ENCODE results near the gene COL5A1. TPM values are rescaled to one million over a fixed set of nuclear protein-coding genes. Genes with fewer than 3 reads are reported as not detected.

Gene COL5A1
- total RNA-seq, 5 donors from 2014 or later (not counting 1 experiment from before 2014, with no cell fraction given) = 0.18 to 2.3 (median 1.7) TPM

DNA sequence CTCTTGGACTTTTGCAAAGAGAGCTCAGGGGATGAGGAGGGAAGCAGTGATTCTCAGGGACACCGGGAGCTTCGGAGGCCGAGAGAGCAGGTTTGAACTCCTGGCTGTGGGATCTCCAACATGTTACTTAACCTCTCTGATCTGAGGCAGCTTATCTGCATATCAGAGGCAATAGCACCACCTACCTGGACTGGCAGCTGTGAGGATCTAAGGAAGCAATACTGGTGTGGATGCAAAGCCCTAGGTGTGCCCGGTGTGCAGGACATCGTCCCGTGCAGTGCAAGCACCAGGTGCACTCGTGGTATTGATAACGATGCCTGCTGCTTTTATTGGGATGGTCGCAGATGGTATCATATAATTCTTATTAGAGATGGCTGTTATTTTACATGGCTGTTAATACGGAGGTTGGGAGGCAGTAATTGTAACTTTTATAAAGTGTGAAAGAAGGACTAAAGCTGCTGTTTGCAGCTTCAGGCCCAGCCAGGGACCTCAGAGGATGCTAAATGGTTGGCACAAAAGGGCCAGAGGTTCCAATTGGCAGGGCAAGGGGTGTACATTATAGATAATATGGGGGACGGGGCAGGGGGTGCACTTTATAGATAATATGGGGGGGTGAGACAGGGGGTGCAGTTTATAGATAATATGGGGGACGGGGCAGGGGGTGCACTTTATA is 14.9 kb downstream of the COL5A1 start:
- peaks cover 3 to 8% (median 8%) of the 10 kb centered on the region in 3 donors for H3K9me3 Mint-ChIP-seq
- DNase-seq = no peak
- WGBS (ENCODE audit: insufficient coverage) = 89% methylated on average over 7 of the region's 12 CpGs
- H3K4me3 ChIP-seq (ENCODE audit: control insufficient read depth in 1 of 2, extremely low read depth in 1 of 2, low read length in 1 of 2) = no peak overlapping the region
- ATAC-seq (replicated peaks in 1 of 4) = no peak
- H3K27me3 Mint-ChIP-seq = peaks cover 0 to 4% of the 10 kb centered on the region in 2 donors
- no peaks in the 10 kb centered on the region for H3K4me1 ChIP-seq (ENCODE audit: control insufficient read depth in 1 of 2, extremely low read depth in 1 of 2, insufficient read depth in 2 of 2, low read length in 2 of 2)
- H3K27ac ChIP-seq (ENCODE audit: low read length) = no peak overlapping the region
- CTCF ChIA-PET = no interaction called here
- H3K4me3 Mint-ChIP-seq = no peak overlapping the region
- H3K36me3 Mint-ChIP-seq = no peaks in the 10 kb centered on the region
- H3K27ac Mint-ChIP-seq = no peak overlapping the region
- H3K27me3 ChIP-seq (replicated peaks in 1 of 2; ENCODE audit: control insufficient read depth in 2 of 2, extremely low read depth in 1 of 2, insufficient read depth in 2 of 2, low read length in 1 of 2) = peaks cover 0 to 8% of the 10 kb centered on the region in 2 experiments
- POLR2A ChIA-PET = no interaction called here
- no peaks in the 10 kb centered on the region for H3K9me3 ChIP-seq
- no peaks in the 10 kb centered on the region for H3K36me3 ChIP-seq (ENCODE audit: control insufficient read depth in 2 of 2, extremely low read depth in 1 of 2, insufficient read depth in 1 of 2, low read length in 1 of 2)
- no peaks in the 10 kb centered on the region for H3K4me1 Mint-ChIP-seq

DNA sequence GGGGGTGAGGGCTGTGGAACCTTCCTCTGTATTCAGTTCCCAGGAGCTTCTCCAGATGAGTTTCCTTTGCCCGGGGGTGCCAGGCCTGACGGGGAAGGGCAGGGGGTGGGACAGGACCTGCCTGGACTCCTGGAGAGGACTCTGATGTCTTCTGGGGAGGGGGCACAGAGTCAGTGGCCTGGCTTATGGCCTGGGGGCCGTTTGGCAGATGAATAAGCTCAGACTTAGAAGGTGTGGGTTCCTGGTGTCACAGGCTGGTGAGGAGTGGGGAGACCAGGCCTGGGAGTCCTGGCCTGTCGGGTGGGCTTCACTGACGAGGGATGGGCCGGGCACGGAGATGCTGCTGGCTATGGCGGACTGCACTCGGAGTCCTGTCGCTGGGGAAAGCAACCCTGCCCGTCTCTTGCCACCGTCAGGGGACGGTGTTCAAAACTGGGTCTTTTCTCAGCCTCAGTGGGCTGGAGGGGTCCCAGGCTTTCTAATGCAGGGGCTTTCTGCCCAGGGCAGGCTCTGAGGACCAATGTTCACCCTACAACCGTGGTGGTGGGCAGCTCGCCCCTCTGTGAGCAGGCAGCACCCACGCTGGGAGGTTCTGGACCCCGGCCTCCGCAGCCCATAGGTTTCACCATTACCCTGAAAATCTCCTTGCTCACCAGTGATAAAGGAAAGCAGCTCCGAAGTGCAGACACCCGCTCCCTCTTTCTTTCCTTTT is 16.2 kb downstream of the COL5A1 start:
- WGBS (ENCODE audit: insufficient coverage) = 89% methylated on average over 20 of the region's 20 CpGs
- no peak for ATAC-seq (replicated peaks in 1 of 4)
- DNase-seq = no peak
- no peaks in the 10 kb centered on the region for H3K4me1 ChIP-seq (ENCODE audit: control insufficient read depth in 1 of 2, extremely low read depth in 1 of 2, insufficient read depth in 2 of 2, low read length in 2 of 2)
- ChIA-PET POLR2A (no interaction called here), CTCF (interaction anchor here (0.7 to 1.0 kb wide), 2 partner anchors 9 to 1665 kb away, joined by 3 read pairs; no protein-coding TSS in a partner anchor)
- H3K9me3 Mint-ChIP-seq = peaks cover 6 to 17% (median 8%) of the 10 kb centered on the region in 3 donors
- peaks cover 0 to 5% of the 10 kb centered on the region in 2 donors for H3K27me3 Mint-ChIP-seq
- no peaks in the 10 kb centered on the region for H3K36me3 Mint-ChIP-seq
- H3K27ac ChIP-seq (ENCODE audit: low read length) = no peak overlapping the region
- no peak overlapping the region for H3K27ac Mint-ChIP-seq
- no peaks in the 10 kb centered on the region for H3K9me3 ChIP-seq
- no peak overlapping the region for H3K4me3 ChIP-seq (ENCODE audit: control insufficient read depth in 1 of 2, extremely low read depth in 1 of 2, low read length in 1 of 2)
- no peak overlapping the region for H3K4me3 Mint-ChIP-seq
- peaks cover 0 to 12% of the 10 kb centered on the region in 2 experiments for H3K27me3 ChIP-seq (replicated peaks in 1 of 2; ENCODE audit: control insufficient read depth in 2 of 2, extremely low read depth in 1 of 2, insufficient read depth in 2 of 2, low read length in 1 of 2)
- H3K4me1 Mint-ChIP-seq = no peaks in the 10 kb centered on the region
- no peaks in the 10 kb centered on the region for H3K36me3 ChIP-seq (ENCODE audit: control insufficient read depth in 2 of 2, extremely low read depth in 1 of 2, insufficient read depth in 1 of 2, low read length in 1 of 2)

DNA sequence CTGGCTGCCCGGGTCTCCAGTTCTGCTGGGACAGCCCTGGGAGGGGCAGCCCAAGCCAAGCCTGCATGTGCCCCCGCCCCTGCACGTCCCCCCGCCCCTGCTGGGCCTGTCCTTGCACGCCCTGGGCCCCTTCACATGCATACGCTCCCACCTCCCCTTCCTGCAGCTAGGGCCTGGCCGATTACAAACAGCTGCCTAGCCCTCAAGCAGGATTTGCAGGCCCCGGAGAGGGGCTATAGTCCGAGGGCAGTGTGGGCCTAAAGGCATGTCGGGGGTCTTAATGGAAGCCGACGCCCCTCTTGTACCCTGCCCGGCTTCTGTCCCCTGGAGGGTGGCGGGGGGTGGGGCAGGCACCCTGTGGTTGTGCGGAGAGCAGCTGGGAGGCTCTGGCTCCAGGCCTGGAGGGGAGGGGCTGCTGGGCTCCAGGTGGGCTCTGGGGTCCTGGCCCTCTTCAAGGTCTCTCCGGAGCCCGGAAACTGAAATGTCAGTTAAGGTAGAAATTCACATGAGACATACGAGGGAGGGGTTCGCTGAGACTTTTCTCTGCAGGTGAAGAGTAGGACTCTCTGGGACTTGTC is 16.9 kb downstream of the COL5A1 start:
- H3K9me3 ChIP-seq = no peaks in the 10 kb centered on the region

DNA sequence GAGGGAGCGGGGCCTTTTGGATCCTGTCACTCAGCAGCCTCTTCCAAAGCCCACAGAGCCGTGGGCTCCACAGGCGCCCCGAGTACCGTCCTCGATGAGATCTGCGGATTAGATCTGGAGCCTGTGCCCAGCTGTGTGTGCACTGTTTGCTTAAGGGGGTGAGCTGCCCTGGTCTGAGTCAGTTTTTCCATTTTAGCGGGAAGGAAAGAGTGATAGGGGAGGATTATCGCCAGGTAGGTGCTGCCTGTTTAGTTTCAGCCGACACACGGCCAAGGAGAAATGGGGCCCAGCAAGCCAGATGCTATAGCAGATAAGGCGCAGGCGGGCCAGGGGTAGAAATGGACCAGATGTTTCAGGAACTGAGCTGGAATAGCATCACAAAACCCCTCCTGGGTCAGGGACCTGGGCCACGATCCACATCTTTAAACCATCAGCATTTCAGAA is 18.1 kb downstream of the COL5A1 start:
- no peaks in the 10 kb centered on the region for H3K9me3 ChIP-seq
- H3K4me3 ChIP-seq (ENCODE audit: control insufficient read depth in 1 of 2, extremely low read depth in 1 of 2, low read length in 1 of 2) = no peak overlapping the region
- Mint-ChIP-seq H3K27me3 (peaks cover 0 to 6% of the 10 kb centered on the region in 2 donors), H3K9me3 (peaks cover 6 to 17% (median 8%) of the 10 kb centered on the region in 3 donors), H3K27ac (no peak overlapping the region), H3K4me1 (no peaks in the 10 kb centered on the region), H3K4me3 (no peak overlapping the region), H3K36me3 (no peaks in the 10 kb centered on the region)
- H3K27ac ChIP-seq (ENCODE audit: low read length) = no peak overlapping the region
- H3K36me3 ChIP-seq (ENCODE audit: control insufficient read depth in 2 of 2, extremely low read depth in 1 of 2, insufficient read depth in 1 of 2, low read length in 1 of 2) = no peaks in the 10 kb centered on the region
- ATAC-seq (replicated peaks in 1 of 4) (no peak), DNase-seq (no peak)
- POLR2A ChIA-PET = no interaction called here
- CTCF ChIA-PET = no interaction called here
- H3K27me3 ChIP-seq (replicated peaks in 1 of 2; ENCODE audit: control insufficient read depth in 2 of 2, extremely low read depth in 1 of 2, insufficient read depth in 2 of 2, low read length in 1 of 2) = peaks cover 0 to 18% of the 10 kb centered on the region in 2 experiments
- WGBS (ENCODE audit: insufficient coverage) = 87% methylated on average over 12 of the region's 14 CpGs
- H3K4me1 ChIP-seq (ENCODE audit: control insufficient read depth in 1 of 2, extremely low read depth in 1 of 2, insufficient read depth in 2 of 2, low read length in 2 of 2) = no peaks in the 10 kb centered on the region

More for the DNA sequence above, 16.9 kb downstream of the COL5A1 start:
- Mint-ChIP-seq H3K27ac (no peak overlapping the region), H3K36me3 (no peaks in the 10 kb centered on the region), H3K4me3 (no peak overlapping the region), H3K9me3 (peaks cover 6 to 17% (median 8%) of the 10 kb centered on the region in 3 donors), H3K4me1 (no peaks in the 10 kb centered on the region), H3K27me3 (peaks cover 0 to 6% of the 10 kb centered on the region in 2 donors)
- CTCF ChIA-PET = no interaction called here
- no peak overlapping the region for H3K27ac ChIP-seq (ENCODE audit: low read length)
- H3K4me3 ChIP-seq (ENCODE audit: control insufficient read depth in 1 of 2, extremely low read depth in 1 of 2, low read length in 1 of 2) = no peak overlapping the region
- no peak for DNase-seq
- no peaks in the 10 kb centered on the region for H3K4me1 ChIP-seq (ENCODE audit: control insufficient read depth in 1 of 2, extremely low read depth in 1 of 2, insufficient read depth in 2 of 2, low read length in 2 of 2)
- POLR2A ChIA-PET = no interaction called here
- no peak for ATAC-seq (replicated peaks in 1 of 4)
- no peaks in the 10 kb centered on the region for H3K36me3 ChIP-seq (ENCODE audit: control insufficient read depth in 2 of 2, extremely low read depth in 1 of 2, insufficient read depth in 1 of 2, low read length in 1 of 2)
- WGBS (ENCODE audit: insufficient coverage) = 92% methylated on average over 16 of the region's 19 CpGs
- peaks cover 0 to 13% of the 10 kb centered on the region in 2 experiments for H3K27me3 ChIP-seq (replicated peaks in 1 of 2; ENCODE audit: control insufficient read depth in 2 of 2, extremely low read depth in 1 of 2, insufficient read depth in 2 of 2, low read length in 1 of 2)

DNA sequence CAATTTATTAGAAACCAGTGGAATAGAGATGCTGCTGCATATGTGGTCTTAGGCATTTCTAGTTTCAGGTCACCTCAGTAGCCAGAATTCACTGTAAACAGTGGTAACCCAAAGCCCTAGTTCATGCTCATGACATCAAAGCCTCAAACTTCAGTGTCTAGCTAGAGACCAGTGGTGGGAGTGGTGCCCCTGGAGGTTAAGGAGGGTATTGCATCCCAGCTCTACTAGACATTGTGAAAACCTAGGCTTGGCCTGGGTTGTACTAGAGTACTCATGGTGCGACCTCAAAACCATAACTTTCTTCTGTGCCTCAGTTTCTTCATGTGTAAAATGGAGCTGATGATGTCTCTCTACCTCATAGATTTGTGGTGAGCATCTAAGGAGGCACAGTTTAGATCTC is 18.8 kb downstream of the COL5A1 start:
- H3K4me1 ChIP-seq (ENCODE audit: control insufficient read depth in 1 of 2, extremely low read depth in 1 of 2, insufficient read depth in 2 of 2, low read length in 2 of 2) = no peaks in the 10 kb centered on the region
- no peaks in the 10 kb centered on the region for H3K36me3 ChIP-seq (ENCODE audit: control insufficient read depth in 2 of 2, extremely low read depth in 1 of 2, insufficient read depth in 1 of 2, low read length in 1 of 2)
- no peak for DNase-seq
- ATAC-seq (replicated peaks in 1 of 4) = no peak
- peaks cover 3 to 6% of the 10 kb centered on the region in 2 donors for H3K27me3 Mint-ChIP-seq
- H3K4me1 Mint-ChIP-seq = no peaks in the 10 kb centered on the region
- no peak overlapping the region for H3K4me3 Mint-ChIP-seq
- H3K9me3 Mint-ChIP-seq = peaks cover 6 to 17% (median 8%) of the 10 kb centered on the region in 3 donors
- no peak overlapping the region for H3K4me3 ChIP-seq (ENCODE audit: control insufficient read depth in 1 of 2, extremely low read depth in 1 of 2, low read length in 1 of 2)
- peaks cover 0 to 18% of the 10 kb centered on the region in 2 experiments for H3K27me3 ChIP-seq (replicated peaks in 1 of 2; ENCODE audit: control insufficient read depth in 2 of 2, extremely low read depth in 1 of 2, insufficient read depth in 2 of 2, low read length in 1 of 2)
- WGBS (ENCODE audit: insufficient coverage) = no CpG with 5 or more reads among the region's 1 CpG
- no peaks in the 10 kb centered on the region for H3K9me3 ChIP-seq
- CTCF ChIA-PET = no interaction called here
- no peak overlapping the region for H3K27ac Mint-ChIP-seq
- POLR2A ChIA-PET = no interaction called here
- no peak overlapping the region for H3K27ac ChIP-seq (ENCODE audit: low read length)
- no peaks in the 10 kb centered on the region for H3K36me3 Mint-ChIP-seq

DNA sequence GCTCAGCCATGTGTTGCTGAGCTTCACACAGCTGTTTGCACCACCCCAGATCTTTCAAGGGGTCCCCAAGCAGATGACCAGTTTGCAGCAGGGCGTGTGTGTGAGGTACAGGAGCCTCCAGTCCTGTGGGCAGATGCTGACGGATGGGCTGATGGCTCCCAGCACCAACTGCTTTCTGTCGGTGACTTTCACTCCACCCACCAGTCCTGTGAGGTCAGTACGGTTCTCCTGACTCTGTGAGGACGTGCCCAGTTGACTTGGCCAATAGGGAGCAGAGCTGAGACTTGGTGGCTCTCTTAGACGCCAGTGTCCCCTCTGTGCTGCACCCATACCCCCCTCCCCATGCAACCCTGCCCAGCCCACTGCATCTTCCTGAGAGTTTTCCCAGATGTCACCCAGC is 19.7 kb downstream of the COL5A1 start:
- Histone ChIP-seq H3K27ac (ENCODE audit: low read length) (no peak overlapping the region), H3K27me3 (replicated peaks in 1 of 2; ENCODE audit: control insufficient read depth in 2 of 2, extremely low read depth in 1 of 2, insufficient read depth in 2 of 2, low read length in 1 of 2) (peaks cover 0 to 20% of the 10 kb centered on the region in 2 experiments), H3K9me3 (no peaks in the 10 kb centered on the region), H3K4me1 (ENCODE audit: control insufficient read depth in 1 of 2, extremely low read depth in 1 of 2, insufficient read depth in 2 of 2, low read length in 2 of 2) (no peaks in the 10 kb centered on the region), H3K4me3 (ENCODE audit: control insufficient read depth in 1 of 2, extremely low read depth in 1 of 2, low read length in 1 of 2) (no peak overlapping the region), H3K36me3 (ENCODE audit: control insufficient read depth in 2 of 2, extremely low read depth in 1 of 2, insufficient read depth in 1 of 2, low read length in 1 of 2) (no peaks in the 10 kb centered on the region)
- no peaks in the 10 kb centered on the region for H3K36me3 Mint-ChIP-seq
- no peak for ATAC-seq (replicated peaks in 1 of 4)
- no peak overlapping the region for H3K27ac Mint-ChIP-seq
- ChIA-PET CTCF (no interaction called here), POLR2A (no interaction called here)
- no peak for DNase-seq
- H3K27me3 Mint-ChIP-seq = peaks cover 5 to 6% of the 10 kb centered on the region in 2 donors
- no peak overlapping the region for H3K4me3 Mint-ChIP-seq
- peaks cover 6 to 17% (median 8%) of the 10 kb centered on the region in 3 donors for H3K9me3 Mint-ChIP-seq
- no peaks in the 10 kb centered on the region for H3K4me1 Mint-ChIP-seq
- 81% methylated on average over 6 of the region's 6 CpGs for WGBS (ENCODE audit: insufficient coverage)

Measured in T-cell (primary cell).